Measurements from ENCODE around the gene SORCS1.

Gene SORCS1

GRCh38 chr10:106706127-106706526, 458.4 kb downstream of the SORCS1 start:
- no peak for DNase-seq (ENCODE audit: extremely low read depth, low read depth)
- TF ChIP-seq, protein P1, sequence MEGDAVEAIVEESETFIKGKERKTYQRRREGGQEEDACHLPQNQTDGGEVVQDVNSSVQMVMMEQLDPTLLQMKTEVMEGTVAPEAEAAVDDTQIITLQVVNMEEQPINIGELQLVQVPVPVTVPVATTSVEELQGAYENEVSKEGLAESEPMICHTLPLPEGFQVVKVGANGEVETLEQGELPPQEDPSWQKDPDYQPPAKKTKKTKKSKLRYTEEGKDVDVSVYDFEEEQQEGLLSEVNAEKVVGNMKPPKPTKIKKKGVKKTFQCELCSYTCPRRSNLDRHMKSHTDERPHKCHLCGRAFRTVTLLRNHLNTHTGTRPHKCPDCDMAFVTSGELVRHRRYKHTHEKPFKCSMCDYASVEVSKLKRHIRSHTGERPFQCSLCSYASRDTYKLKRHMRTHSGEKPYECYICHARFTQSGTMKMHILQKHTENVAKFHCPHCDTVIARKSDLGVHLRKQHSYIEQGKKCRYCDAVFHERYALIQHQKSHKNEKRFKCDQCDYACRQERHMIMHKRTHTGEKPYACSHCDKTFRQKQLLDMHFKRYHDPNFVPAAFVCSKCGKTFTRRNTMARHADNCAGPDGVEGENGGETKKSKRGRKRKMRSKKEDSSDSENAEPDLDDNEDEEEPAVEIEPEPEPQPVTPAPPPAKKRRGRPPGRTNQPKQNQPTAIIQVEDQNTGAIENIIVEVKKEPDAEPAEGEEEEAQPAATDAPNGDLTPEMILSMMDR (IDR thresholded peaks at IDR 0.05; ENCODE audit: low read depth, low read length, missing control alignments) = no peak
- no peak overlapping the region for H3K4me3 ChIP-seq (replicated peaks; ENCODE audit: low read depth, low read length)

DNA sequence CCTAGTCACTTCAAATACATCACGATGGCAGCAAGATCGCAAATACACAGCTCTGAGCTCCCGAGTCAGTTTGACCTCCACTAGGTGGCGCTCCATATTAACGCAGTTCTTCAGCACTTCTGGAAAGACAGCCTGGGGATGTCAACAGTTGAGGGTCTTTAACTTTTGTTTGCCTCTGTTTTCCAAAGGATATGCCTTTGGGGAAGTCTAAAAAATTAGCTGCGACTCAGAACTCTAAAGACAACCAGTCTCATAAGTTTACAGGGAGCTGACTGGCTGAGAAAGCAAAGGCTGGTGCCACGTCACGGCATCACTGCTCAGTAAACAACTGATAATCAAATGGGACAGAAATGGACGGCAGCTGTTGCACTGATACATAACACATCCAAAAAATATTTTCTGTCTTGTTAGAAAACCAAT, 458.8 kb downstream of the SORCS1 start:
- DNase-seq (ENCODE audit: extremely low read depth, low read depth) = peak; percentile 26
- TF ChIP-seq, protein P1 (IDR thresholded peaks at IDR 0.05; ENCODE audit: low read depth, low read length, missing control alignments) = peak; percentile 75
- no peak overlapping the region for H3K4me3 ChIP-seq (replicated peaks; ENCODE audit: low read depth, low read length)

- DNase-seq (ENCODE audit: extremely low read depth, low read depth) = no peak
- no peak overlapping the region for H3K4me3 ChIP-seq (replicated peaks; ENCODE audit: low read depth, low read length)
- TF ChIP-seq, protein P1 (IDR thresholded peaks at IDR 0.05; ENCODE audit: low read depth, low read length, missing control alignments) = no peak
Measured at GRCh38 chr10:106696239-106696638, 468.3 kb downstream of the SORCS1 start.

DNA sequence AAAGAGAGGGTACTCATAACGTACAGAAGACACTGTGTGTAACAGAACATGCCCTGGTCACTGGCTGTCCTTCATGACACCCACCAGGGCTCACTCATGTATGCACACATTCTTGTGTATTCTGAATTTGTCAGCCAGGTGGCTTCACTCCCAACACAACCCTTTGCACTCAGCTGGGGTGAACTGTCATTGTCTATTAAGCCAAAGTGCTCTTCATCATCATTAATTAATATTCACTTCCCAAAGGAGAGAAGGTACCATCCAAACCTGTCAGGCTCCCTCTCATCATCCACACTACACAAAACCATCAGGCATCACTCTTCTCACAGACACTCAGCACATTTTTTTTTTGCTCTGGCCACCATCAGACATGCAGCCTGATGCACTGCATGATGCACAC, 469.8 kb downstream of the SORCS1 start:
- DNase-seq (ENCODE audit: extremely low read depth, low read depth) = no peak
- H3K4me3 ChIP-seq (replicated peaks; ENCODE audit: low read depth, low read length) = no peak overlapping the region
- TF ChIP-seq, protein P1 (IDR thresholded peaks at IDR 0.05; ENCODE audit: low read depth, low read length, missing control alignments) = no peak

DNA sequence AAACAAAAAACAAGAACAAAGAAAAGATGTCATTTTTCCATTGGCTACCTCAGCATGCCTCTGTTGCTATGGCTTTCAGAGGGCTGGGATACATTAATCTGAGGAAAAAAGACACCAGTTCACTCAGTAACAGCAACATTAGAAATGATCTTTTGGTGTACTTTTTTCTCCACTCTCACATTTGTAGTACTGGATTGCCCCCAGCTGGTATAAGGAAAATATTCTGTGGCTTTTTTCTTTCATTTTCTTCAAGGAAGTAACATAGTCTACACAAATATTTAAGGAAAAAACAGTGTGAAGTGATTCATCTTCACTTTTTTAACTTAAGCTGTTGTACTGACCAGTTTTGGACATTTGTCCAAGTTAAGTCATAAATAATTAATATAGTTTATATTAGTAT, 482.3 kb downstream of the SORCS1 start:
- DNase-seq (ENCODE audit: extremely low read depth, low read depth) = no peak
- TF ChIP-seq, protein P1 (IDR thresholded peaks at IDR 0.05; ENCODE audit: low read depth, low read length, missing control alignments) = no peak
- no peak overlapping the region for H3K4me3 ChIP-seq (replicated peaks; ENCODE audit: low read depth, low read length)

- TF ChIP-seq, protein P1 (IDR thresholded peaks at IDR 0.05; ENCODE audit: low read depth, low read length, missing control alignments) = no peak
- no peak overlapping the region for H3K4me3 ChIP-seq (replicated peaks; ENCODE audit: low read depth, low read length)
- DNase-seq (ENCODE audit: extremely low read depth, low read depth) = no peak
Measured at GRCh38 chr10:106680061-106680460, 484.4 kb downstream of the SORCS1 start.

GRCh38 chr10:106679314-106679713, 485.2 kb downstream of the SORCS1 start:
- DNase-seq (ENCODE audit: extremely low read depth, low read depth) = no peak
- TF ChIP-seq, protein P1 (IDR thresholded peaks at IDR 0.05; ENCODE audit: low read depth, low read length, missing control alignments) = no peak

More at GRCh38 chr10:106679314-106679713, 485.2 kb downstream of the SORCS1 start:
- H3K4me3 ChIP-seq (replicated peaks; ENCODE audit: low read depth, low read length) = no peak overlapping the region
